CD14-positive monocyte (primary cell): ENCODE results near the gene HOXD13. TPM values are rescaled to one million over a fixed set of nuclear protein-coding genes. Genes with fewer than 3 reads are reported as not detected.

Experiments
- DNase-seq, 3 donors: peaks; one replicate each; pipeline ENCODE4 v3.0.0-alpha.2; 2011 to 2022
- H2AFZ ChIP-seq: 2 replicates; pipeline ENCODE4 v1.6.0; 2012; ENCODE audit warnings: mild to moderate bottlenecking, low read depth, low read length, inconsistent platforms; ENCODE audit not compliant: insufficient read depth, poor library complexity, severe bottlenecking
- H3K27ac ChIP-seq, 2 donors: 1 replicate in 1 of 2; 2 replicates in 1 of 2; pipeline ENCODE4 v1.5.1; 2012 to 2013; ENCODE audit warnings: low read length in 2 of 2, control low read depth in 1 of 2, inconsistent platforms in 1 of 2, low read depth in 1 of 2, mild to moderate bottlenecking in 1 of 2
- H3K27me3 ChIP-seq, 2 donors: one replicate each; pipeline versions ENCODE4 v1.6.0 to v1.6.1; 2011 to 2013; ENCODE audit warnings: low read length in 2 of 2; ENCODE audit not compliant: control insufficient read depth in 2 of 2, insufficient read depth in 2 of 2
- H3K36me3 ChIP-seq, 2 donors: replicated peaks in 1 of 2; 1 replicate in 1 of 2; 2 replicates in 1 of 2; pipeline versions ENCODE4 v1.5.1 to v1.6.1; 2012 to 2013; ENCODE audit warnings: low read length in 2 of 2, control low read depth in 1 of 2, inconsistent platforms in 1 of 2, mild to moderate bottlenecking in 1 of 2; ENCODE audit not compliant: insufficient read depth in 2 of 2, control insufficient read depth in 1 of 2
- H3K4me1 ChIP-seq, 2 donors: 1 replicate in 1 of 2; 2 replicates in 1 of 2; pipeline versions ENCODE4 v1.5.1 to v1.6.1; 2012 to 2013; ENCODE audit warnings: low read length in 2 of 2, control low read depth in 1 of 2, inconsistent platforms in 1 of 2, mild to moderate bottlenecking in 1 of 2, moderate library complexity in 1 of 2; ENCODE audit not compliant: insufficient read depth in 2 of 2, control insufficient read depth in 1 of 2
- H3K4me2 ChIP-seq: replicated peaks from 2 replicates; pipeline ENCODE3; 2012; ENCODE audit warnings: low read length, moderate library complexity, mild to moderate bottlenecking; ENCODE audit not compliant: poor library complexity, severe bottlenecking; ENCODE audit errors: extremely low read depth
- H3K4me3 ChIP-seq, 3 experiments: fragments of 200-600 bp in 1 of 3; sonication (generic) in 1 of 3; replicated peaks in 1 of 3; 1 replicate in 2 of 3; 2 replicates in 1 of 3; pipeline ENCODE4 v1.5.1; 2011 to 2013; ENCODE audit warnings: low read length in 3 of 3, mild to moderate bottlenecking in 3 of 3, control low read depth in 2 of 3, low read depth in 2 of 3, inconsistent platforms in 1 of 3, moderate library complexity in 1 of 3
- H3K79me2 ChIP-seq: 2 replicates; pipeline ENCODE4 v1.6.0; 2012; ENCODE audit warnings: mild to moderate bottlenecking, control low read depth, inconsistent platforms, low read length, moderate library complexity; ENCODE audit not compliant: insufficient read depth
- H3K9ac ChIP-seq: 2 replicates; pipeline ENCODE4 v1.6.0; 2017; ENCODE audit warnings: low read length, mild to moderate bottlenecking; ENCODE audit not compliant: insufficient read depth, poor library complexity, severe bottlenecking
- H3K9me3 ChIP-seq, 2 donors: replicated peaks in 1 of 2; 1 replicate in 1 of 2; 2 replicates in 1 of 2; pipeline versions ENCODE4 v1.5.1 to v1.6.1; 2012 to 2013; ENCODE audit warnings: low read length in 2 of 2, control low read depth in 1 of 2; ENCODE audit not compliant: control insufficient read depth in 1 of 2, insufficient read depth in 1 of 2
- H4K20me1 ChIP-seq: 2 replicates; pipeline ENCODE4 v1.6.0; 2012; ENCODE audit warnings: mild to moderate bottlenecking, low read length, control low read depth, moderate library complexity; ENCODE audit not compliant: insufficient read depth
- H3K27ac Mint-ChIP-seq, 7 donors: one replicate each; pipeline ENCODE4 v1.8.0; 2020; ENCODE audit warnings: mild to moderate bottlenecking in 7 of 7, mixed read lengths in 7 of 7, moderate library complexity in 6 of 7, inconsistent platforms in 2 of 7
- H3K27me3 Mint-ChIP-seq, 3 donors: one replicate each; pipeline ENCODE4 v1.8.0; 2021 to 2022; ENCODE audit warnings: low read depth in 3 of 3, mild to moderate bottlenecking in 3 of 3, mixed read lengths in 3 of 3, moderate library complexity in 3 of 3, inconsistent platforms in 1 of 3
- H3K36me3 Mint-ChIP-seq, 2 donors: one replicate each; pipeline ENCODE4 v1.8.0; 2020; ENCODE audit warnings: mixed read lengths in 2 of 2, inconsistent platforms in 1 of 2, mild to moderate bottlenecking in 1 of 2
- H3K4me1 Mint-ChIP-seq: one replicate; pipeline ENCODE4 v1.8.0; 2020; ENCODE audit warnings: mild to moderate bottlenecking, mixed read lengths
- H3K4me3 Mint-ChIP-seq, 2 donors: one replicate each; pipeline ENCODE4 v1.8.0; 2020; ENCODE audit warnings: mild to moderate bottlenecking in 2 of 2, mixed read lengths in 2 of 2, moderate library complexity in 1 of 2
- H3K9me3 Mint-ChIP-seq, 7 donors: one replicate each; pipeline ENCODE4 v1.8.0; 2020 to 2022; ENCODE audit warnings: mixed read lengths in 7 of 7, mild to moderate bottlenecking in 6 of 7, moderate library complexity in 6 of 7, inconsistent platforms in 2 of 7
- CTCF ChIP-seq: fragments of 200-600 bp; IDR thresholded peaks from one replicate; pipeline ENCODE4 v1.8.0; 2022; ENCODE audit warnings: antibody characterized with exemption, mild to moderate bottlenecking
- WGBS: methylation state at CpG from one replicate; pipeline ENCODE4 v1.1.5; 2013; ENCODE audit warnings: missing lambda C conversion rate; ENCODE audit not compliant: insufficient coverage; 5-methylcytosine and 5-hydroxymethylcytosine counted together
- intact Hi-C, 2 donors: fragments of 100-400 bp; cut with micrococcal nuclease; formaldehyde crosslinking; loops; one replicate each; pipeline versions ENCODE4 v1.15.0 to v1.15.1; 2023
- polyA plus RNA-seq, 3 donors: library from polyadenylated mRNA; depleted of rRNA in 1 of 3; unstranded in 2 of 3; stranded (reverse) in 1 of 3; fragments of 300-500 nt in 2 of 3; fragments of >200 nt in 1 of 3; fragmentation: Illumina TruSeq in 2 of 3; gene quantifications; 1 replicate in 2 of 3; 2 replicates in 1 of 3; pipeline ENCODE4 v1.2.3, GENCODE V29; 2012 to 2021

HOXD13 gene
- polyA plus RNA-seq, 3 donors, result not detected

GRCh38 chr2:176103742-176104315, 11.3 kb downstream of the HOXD13 start:
- H3K9ac ChIP-seq, result no peak overlapping the region
- Mint-ChIP-seq H3K9me3 (peaks cover 0 to 39% (median 30%) of the 10 kb centered on the region in 7 donors), H3K27me3 (peaks cover 88 to 98% (median 89%) of the 10 kb centered on the region in 3 donors), H3K27ac (no peak overlapping the region), H3K4me1 (peaks cover 25% of the 10 kb centered on the region), H3K4me3 (peak overlapping the region in 1 of 2 donors; percentile 83), H3K36me3 (peaks cover 1 to 8% of the 10 kb centered on the region in 2 donors)
- H4K20me1 ChIP-seq, result no peaks in the 10 kb centered on the region
- H3K79me2 ChIP-seq, result no peaks in the 10 kb centered on the region
- H3K27ac ChIP-seq, result no peak overlapping the region
- H2AFZ ChIP-seq, result no peak overlapping the region
- 9% methylated on average over 5 of the region's 17 CpGs for WGBS
- H3K27me3 ChIP-seq, result peaks cover 72 to 93% of the 10 kb centered on the region in 2 donors
- intact Hi-C loops, result no loop called here
- H3K9me3 ChIP-seq, result peaks cover 0 to 71% of the 10 kb centered on the region in 2 donors
- no peak overlapping the region for H3K4me3 ChIP-seq
- peaks cover 6 to 12% of the 10 kb centered on the region in 2 donors for H3K4me1 ChIP-seq
- H3K36me3 ChIP-seq, result no peaks in the 10 kb centered on the region
- DNase-seq, result no peak
- H3K4me2 ChIP-seq, result peak overlapping the region; percentile 7
- no peak for TF ChIP-seq CTCF

- Mint-ChIP-seq H3K4me1 (peaks cover 28% of the 10 kb centered on the region), H3K27ac (peak overlapping the region in 1 of 7 donors; percentile 23), H3K9me3 (peaks cover 0 to 35% (median 30%) of the 10 kb centered on the region in 7 donors), H3K27me3 (peaks cover 88 to 98% (median 89%) of the 10 kb centered on the region in 3 donors), H3K4me3 (peak overlapping the region in 1 of 2 donors; percentile 83), H3K36me3 (peaks cover 3 to 13% of the 10 kb centered on the region in 2 donors)
- H3K36me3 ChIP-seq, result no peaks in the 10 kb centered on the region
- WGBS, result 5% methylated on average over 38 of the region's 56 CpGs
- peaks cover 0 to 66% of the 10 kb centered on the region in 2 donors for H3K9me3 ChIP-seq
- intact Hi-C loops, result no loop called here
- H2AFZ ChIP-seq, result no peak overlapping the region
- no peak overlapping the region for H3K9ac ChIP-seq
- H3K27me3 ChIP-seq, result peaks cover 73 to 93% of the 10 kb centered on the region in 2 donors
- H4K20me1 ChIP-seq, result no peaks in the 10 kb centered on the region
- peak overlapping the region; percentile 7 for H3K4me2 ChIP-seq
- H3K79me2 ChIP-seq, result no peaks in the 10 kb centered on the region
- no peak overlapping the region for H3K4me3 ChIP-seq
- H3K27ac ChIP-seq, result no peak overlapping the region
- peaks cover 6 to 12% of the 10 kb centered on the region in 2 donors for H3K4me1 ChIP-seq
- DNase-seq, result no peak
- TF ChIP-seq CTCF, result no peak
Observed at GRCh38 chr2:176104316-176105077, 12.0 kb downstream of the HOXD13 start.
